ENCODE measurements around the gene PTPRD. TPM values are rescaled to one million over a fixed set of nuclear protein-coding genes. Genes with fewer than 3 reads are reported as not detected.

PTPRD gene
- total RNA-seq, 1 experiment from 2014 or later = not detected

DNA sequence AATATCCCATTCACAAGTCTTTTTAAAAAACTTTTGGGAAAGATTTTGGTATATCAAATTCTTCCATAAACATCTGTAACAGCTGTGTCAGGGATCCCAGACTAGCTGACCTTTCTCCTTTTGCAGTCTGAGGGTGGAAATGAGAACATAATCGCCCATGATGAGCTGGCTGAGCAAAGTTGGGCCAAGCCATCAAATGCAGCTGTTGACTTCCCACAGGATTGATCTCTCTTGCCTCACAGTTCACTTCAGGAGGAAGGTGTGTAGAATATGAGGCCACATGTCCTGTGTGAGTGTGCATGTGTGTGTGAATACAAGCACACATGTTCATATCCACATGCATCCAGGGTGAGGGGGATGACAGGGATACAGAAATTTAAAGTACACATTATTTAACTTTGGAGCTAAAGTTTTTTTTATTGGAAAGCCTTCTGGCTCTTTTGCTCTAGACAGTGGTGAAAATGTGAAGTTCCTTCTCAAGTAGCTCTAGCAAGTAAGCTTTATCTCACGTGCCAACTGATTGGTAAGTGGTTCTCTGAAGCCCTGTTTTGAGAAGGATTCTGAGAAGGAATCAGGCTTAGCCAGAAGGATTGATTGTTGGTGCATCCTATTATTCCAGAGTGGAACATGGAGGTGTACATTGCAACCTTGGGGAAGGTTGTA, 2344.5 kb downstream of the PTPRD start:
- H3K27ac ChIP-seq (ENCODE audit: low read length) = no peak overlapping the region
- H3K4me1 ChIP-seq (ENCODE audit: control insufficient read depth, insufficient read depth, low read length) = no peaks in the 10 kb centered on the region
- intact Hi-C loops (cut with micrococcal nuclease; ENCODE audit: unreplicated experiment) (no loop called here), in situ Hi-C loops (cut with HindIII; ENCODE audit: low pct_unique_long_range_greater_than_20kb, low sequenced_read_pairs) (no loop called here)
- DNase-seq (ENCODE audit: low read depth, low spot score) = no peak
- ChIA-PET POLR2A (no interaction called here), CTCF (no interaction called here)
- no peaks in the 10 kb centered on the region for H3K27me3 ChIP-seq (ENCODE audit: control insufficient read depth, insufficient read depth, low read length)
- BruUV-seq (replicated peaks) = no TSS peak
- no peak overlapping the region for H3K4me3 ChIP-seq (ENCODE audit: low read depth in 2 of 2, low read length in 2 of 2)
- no peaks in the 10 kb centered on the region for H3K9me3 ChIP-seq (ENCODE audit: control insufficient read depth, insufficient read depth, low read depth, low read length)
- TF ChIP-seq, protein P1, sequence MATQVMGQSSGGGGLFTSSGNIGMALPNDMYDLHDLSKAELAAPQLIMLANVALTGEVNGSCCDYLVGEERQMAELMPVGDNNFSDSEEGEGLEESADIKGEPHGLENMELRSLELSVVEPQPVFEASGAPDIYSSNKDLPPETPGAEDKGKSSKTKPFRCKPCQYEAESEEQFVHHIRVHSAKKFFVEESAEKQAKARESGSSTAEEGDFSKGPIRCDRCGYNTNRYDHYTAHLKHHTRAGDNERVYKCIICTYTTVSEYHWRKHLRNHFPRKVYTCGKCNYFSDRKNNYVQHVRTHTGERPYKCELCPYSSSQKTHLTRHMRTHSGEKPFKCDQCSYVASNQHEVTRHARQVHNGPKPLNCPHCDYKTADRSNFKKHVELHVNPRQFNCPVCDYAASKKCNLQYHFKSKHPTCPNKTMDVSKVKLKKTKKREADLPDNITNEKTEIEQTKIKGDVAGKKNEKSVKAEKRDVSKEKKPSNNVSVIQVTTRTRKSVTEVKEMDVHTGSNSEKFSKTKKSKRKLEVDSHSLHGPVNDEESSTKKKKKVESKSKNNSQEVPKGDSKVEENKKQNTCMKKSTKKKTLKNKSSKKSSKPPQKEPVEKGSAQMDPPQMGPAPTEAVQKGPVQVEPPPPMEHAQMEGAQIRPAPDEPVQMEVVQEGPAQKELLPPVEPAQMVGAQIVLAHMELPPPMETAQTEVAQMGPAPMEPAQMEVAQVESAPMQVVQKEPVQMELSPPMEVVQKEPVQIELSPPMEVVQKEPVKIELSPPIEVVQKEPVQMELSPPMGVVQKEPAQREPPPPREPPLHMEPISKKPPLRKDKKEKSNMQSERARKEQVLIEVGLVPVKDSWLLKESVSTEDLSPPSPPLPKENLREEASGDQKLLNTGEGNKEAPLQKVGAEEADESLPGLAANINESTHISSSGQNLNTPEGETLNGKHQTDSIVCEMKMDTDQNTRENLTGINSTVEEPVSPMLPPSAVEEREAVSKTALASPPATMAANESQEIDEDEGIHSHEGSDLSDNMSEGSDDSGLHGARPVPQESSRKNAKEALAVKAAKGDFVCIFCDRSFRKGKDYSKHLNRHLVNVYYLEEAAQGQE (IDR thresholded peaks at IDR 0.05; ENCODE audit: insufficient read depth in 1 of 2, low read depth in 2 of 2, low read length in 1 of 2) = no peak
- TF ChIP-seq POLR2AphosphoS5 (IDR thresholded peaks at IDR 0.05; ENCODE audit: low read depth, low read length) = no peak
- no peak for TF ChIP-seq SIN3A (IDR thresholded peaks at IDR 0.05; ENCODE audit: borderline replicate concordance, insufficient read depth, low read depth, low read length)
- TF ChIP-seq, protein P2, sequence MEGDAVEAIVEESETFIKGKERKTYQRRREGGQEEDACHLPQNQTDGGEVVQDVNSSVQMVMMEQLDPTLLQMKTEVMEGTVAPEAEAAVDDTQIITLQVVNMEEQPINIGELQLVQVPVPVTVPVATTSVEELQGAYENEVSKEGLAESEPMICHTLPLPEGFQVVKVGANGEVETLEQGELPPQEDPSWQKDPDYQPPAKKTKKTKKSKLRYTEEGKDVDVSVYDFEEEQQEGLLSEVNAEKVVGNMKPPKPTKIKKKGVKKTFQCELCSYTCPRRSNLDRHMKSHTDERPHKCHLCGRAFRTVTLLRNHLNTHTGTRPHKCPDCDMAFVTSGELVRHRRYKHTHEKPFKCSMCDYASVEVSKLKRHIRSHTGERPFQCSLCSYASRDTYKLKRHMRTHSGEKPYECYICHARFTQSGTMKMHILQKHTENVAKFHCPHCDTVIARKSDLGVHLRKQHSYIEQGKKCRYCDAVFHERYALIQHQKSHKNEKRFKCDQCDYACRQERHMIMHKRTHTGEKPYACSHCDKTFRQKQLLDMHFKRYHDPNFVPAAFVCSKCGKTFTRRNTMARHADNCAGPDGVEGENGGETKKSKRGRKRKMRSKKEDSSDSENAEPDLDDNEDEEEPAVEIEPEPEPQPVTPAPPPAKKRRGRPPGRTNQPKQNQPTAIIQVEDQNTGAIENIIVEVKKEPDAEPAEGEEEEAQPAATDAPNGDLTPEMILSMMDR (IDR thresholded peaks at IDR 0.05) = no peak
- no peak for TF ChIP-seq TCF7L2 (IDR thresholded peaks at IDR 0.05; ENCODE audit: low read depth, low read length)
- no peaks in the 10 kb centered on the region for H3K36me3 ChIP-seq (ENCODE audit: control insufficient read depth, insufficient read depth, low read length)
- no peak for ATAC-seq

DNA sequence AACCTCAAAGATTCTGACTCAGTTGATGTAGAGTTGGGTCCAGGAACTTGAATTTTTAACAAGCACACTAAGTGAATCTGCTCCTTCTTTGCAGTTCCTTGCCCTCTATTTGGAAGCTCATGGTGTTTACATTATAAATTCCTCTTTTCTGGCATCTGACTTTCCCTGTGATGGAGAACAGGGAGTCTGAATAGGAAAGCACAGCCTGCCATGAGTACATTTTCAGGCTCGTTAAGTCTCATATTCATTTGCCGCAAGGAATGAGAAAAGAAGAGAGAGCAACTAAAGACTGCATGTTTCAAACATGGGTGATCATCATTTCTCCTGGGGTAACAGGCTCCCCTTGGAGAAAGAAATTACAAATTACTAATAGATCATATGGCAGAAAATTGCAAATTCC, 2345.2 kb downstream of the PTPRD start:
- in situ Hi-C loops (cut with HindIII; ENCODE audit: low pct_unique_long_range_greater_than_20kb, low sequenced_read_pairs) = no loop called here
- POLR2A ChIA-PET = no interaction called here

More for the DNA sequence above, 2345.2 kb downstream of the PTPRD start:
- H3K36me3 ChIP-seq (ENCODE audit: control insufficient read depth, insufficient read depth, low read length) = no peaks in the 10 kb centered on the region
- H3K27me3 ChIP-seq (ENCODE audit: control insufficient read depth, insufficient read depth, low read length) = no peaks in the 10 kb centered on the region
- BruUV-seq (replicated peaks) = no TSS peak
- H3K9me3 ChIP-seq (ENCODE audit: control insufficient read depth, insufficient read depth, low read depth, low read length) = no peaks in the 10 kb centered on the region
- H3K4me1 ChIP-seq (ENCODE audit: control insufficient read depth, insufficient read depth, low read length) = no peaks in the 10 kb centered on the region
- CTCF ChIA-PET = no interaction called here
- H3K4me3 ChIP-seq (ENCODE audit: low read depth in 2 of 2, low read length in 2 of 2) = no peak overlapping the region
- TF ChIP-seq POLR2AphosphoS5 (IDR thresholded peaks at IDR 0.05; ENCODE audit: low read depth, low read length) = no peak
- TF ChIP-seq, protein P1 (IDR thresholded peaks at IDR 0.05; ENCODE audit: insufficient read depth in 1 of 2, low read depth in 2 of 2, low read length in 1 of 2) = no peak
- no peak for TF ChIP-seq SIN3A (IDR thresholded peaks at IDR 0.05; ENCODE audit: borderline replicate concordance, insufficient read depth, low read depth, low read length)
- TF ChIP-seq, protein P2 (IDR thresholded peaks at IDR 0.05) = no peak
- intact Hi-C loops (cut with micrococcal nuclease; ENCODE audit: unreplicated experiment) = no loop called here
- no peak for DNase-seq (ENCODE audit: low read depth, low spot score)
- no peak for ATAC-seq
- H3K27ac ChIP-seq (ENCODE audit: low read length) = no peak overlapping the region
